H9 (cell line): ENCODE data around the gene FARP2. TPM values are rescaled to one million over a fixed set of nuclear protein-coding genes. Genes with fewer than 3 reads are reported as not detected.

Experiments used
- DNase-seq: peaks from one replicate; pipeline ENCODE4 v3.0.0-alpha.2; 2017
- H2AFZ ChIP-seq: one replicate; pipeline ENCODE4 v1.6.1; 2013; ENCODE audit warnings: mild to moderate bottlenecking, low read length, control low read depth, moderate library complexity
- H2AK5ac ChIP-seq: 2 replicates; pipeline ENCODE4 v1.6.1; 2013; ENCODE audit warnings: low read length, control low read depth, mixed read lengths; ENCODE audit not compliant: insufficient read length
- H2BK120ac ChIP-seq: one replicate; pipeline ENCODE4 v1.6.1; 2013; ENCODE audit warnings: low read depth, mild to moderate bottlenecking, low read length, control low read depth, inconsistent platforms; ENCODE audit not compliant: poor library complexity, severe bottlenecking
- H2BK12ac ChIP-seq: 2 replicates; pipeline ENCODE4 v1.6.1; 2013; ENCODE audit warnings: low read length, control low read depth, mixed read lengths, low read depth; ENCODE audit not compliant: insufficient read length
- H2BK15ac ChIP-seq: 2 replicates; pipeline ENCODE4 v1.6.1; 2013; ENCODE audit warnings: low read depth, low read length, control low read depth
- H2BK20ac ChIP-seq: one replicate; pipeline ENCODE4 v1.6.1; 2013; ENCODE audit warnings: low read depth, mild to moderate bottlenecking, low read length, control low read depth, inconsistent platforms; ENCODE audit not compliant: poor library complexity, severe bottlenecking
- H2BK5ac ChIP-seq: 2 replicates; pipeline ENCODE4 v1.6.1; 2013; ENCODE audit warnings: low read length, control low read depth, mixed read lengths; ENCODE audit not compliant: insufficient read length
- H3K14ac ChIP-seq: 2 replicates; pipeline ENCODE4 v1.6.1; 2013; ENCODE audit warnings: low read length, control low read depth; ENCODE audit not compliant: insufficient read depth
- H3K18ac ChIP-seq: 2 replicates; pipeline ENCODE4 v1.6.1; 2013; ENCODE audit warnings: low read depth, mild to moderate bottlenecking, mixed read lengths, low read length, control low read depth; ENCODE audit not compliant: insufficient read length
- H3K23ac ChIP-seq: 2 replicates; pipeline ENCODE4 v1.6.1; 2013; ENCODE audit warnings: low read length, control low read depth, mixed read lengths, low read depth; ENCODE audit not compliant: insufficient read length
- H3K23me2 ChIP-seq: 2 replicates; pipeline ENCODE4 v1.6.1; 2013; ENCODE audit warnings: low read depth, mild to moderate bottlenecking, mixed read lengths, low read length, control low read depth; ENCODE audit not compliant: insufficient read length, poor library complexity, severe bottlenecking
- H3K27ac ChIP-seq: 2 replicates; pipeline ENCODE4 v1.5.1; 2013; ENCODE audit warnings: low read length, control low read depth, mixed read lengths, low read depth; ENCODE audit not compliant: insufficient read length
- H3K27me3 ChIP-seq: 2 replicates; pipeline ENCODE4 v1.6.1; 2013; ENCODE audit warnings: low read length, control low read depth, inconsistent platforms; ENCODE audit not compliant: insufficient read depth
- H3K4ac ChIP-seq: 2 replicates; pipeline ENCODE4 v1.6.1; 2013; ENCODE audit warnings: low read depth, mild to moderate bottlenecking, control low read depth, inconsistent platforms, low read length, moderate library complexity
- H3K4me1 ChIP-seq: 2 replicates; pipeline ENCODE4 v1.6.1; 2013; ENCODE audit warnings: low read length, control low read depth, inconsistent platforms; ENCODE audit not compliant: insufficient read depth
- H3K4me2 ChIP-seq: 2 replicates; pipeline ENCODE4 v1.6.1; 2013; ENCODE audit warnings: low read length, control low read depth, mixed read lengths; ENCODE audit not compliant: insufficient read length, insufficient read depth
- H3K56ac ChIP-seq: 2 replicates; pipeline ENCODE4 v1.6.1; 2013; ENCODE audit warnings: low read depth, mild to moderate bottlenecking, mixed read lengths, low read length, control low read depth; ENCODE audit not compliant: insufficient read length
- H3K79me1 ChIP-seq: 2 replicates; pipeline ENCODE4 v1.6.1; 2013; ENCODE audit warnings: low read depth, mild to moderate bottlenecking, moderate library complexity, low read length, control low read depth, inconsistent platforms; ENCODE audit not compliant: insufficient read depth, poor library complexity, severe bottlenecking
- H3K79me2 ChIP-seq: 2 replicates; pipeline ENCODE4 v1.6.1; 2013; ENCODE audit warnings: low read length, control low read depth, inconsistent platforms; ENCODE audit not compliant: insufficient read depth
- H3K9ac ChIP-seq: 2 replicates; pipeline ENCODE4 v1.6.1; 2013; ENCODE audit warnings: low read length, control low read depth, mixed read lengths; ENCODE audit not compliant: insufficient read length; ENCODE audit errors: extremely low read depth
- H3K9me3 ChIP-seq: one replicate; pipeline ENCODE4 v1.6.1; 2013; ENCODE audit warnings: low read depth, low read length, inconsistent platforms; ENCODE audit not compliant: control insufficient read depth
- H3T11ph ChIP-seq: one replicate; pipeline ENCODE4 v1.6.1; 2013; ENCODE audit warnings: mild to moderate bottlenecking, low read length, control low read depth, inconsistent platforms
- H4K20me1 ChIP-seq: one replicate; pipeline ENCODE4 v1.6.1; 2013; ENCODE audit not compliant: control insufficient read depth, insufficient read length, insufficient read depth
- H4K5ac ChIP-seq: 2 replicates; pipeline ENCODE4 v1.6.1; 2013; ENCODE audit warnings: low read depth, mild to moderate bottlenecking, mixed read lengths, low read length, control low read depth; ENCODE audit not compliant: insufficient read length
- H4K8ac ChIP-seq: replicated peaks from 2 replicates; pipeline ENCODE4 v1.6.1; 2013; ENCODE audit warnings: low read length, control low read depth, mixed read lengths, low read depth; ENCODE audit not compliant: insufficient read length
- H4K91ac ChIP-seq: 2 replicates; pipeline ENCODE4 v1.6.1; 2013; ENCODE audit warnings: low read depth, mild to moderate bottlenecking, moderate library complexity, mixed read lengths, low read length, control low read depth; ENCODE audit not compliant: insufficient read length
- H3K27ac Mint-ChIP-seq, 3 experiments: 2 replicates in 2 of 3; 3 replicates in 1 of 3; pipeline ENCODE4 v1.8.0; 2020 to 2021; ENCODE audit warnings: mixed read lengths in 3 of 3, mild to moderate bottlenecking in 1 of 3, moderate library complexity in 1 of 3
- H3K27me3 Mint-ChIP-seq: 2 replicates; pipeline ENCODE4 v1.8.0; 2021; ENCODE audit warnings: low read depth, mild to moderate bottlenecking, moderate library complexity, mixed read lengths
- H3K36me3 Mint-ChIP-seq, 3 experiments: 2 replicates in 2 of 3; 3 replicates in 1 of 3; pipeline ENCODE4 v1.8.0; 2020 to 2021; ENCODE audit warnings: low read depth in 3 of 3, mixed read lengths in 3 of 3; ENCODE audit not compliant: insufficient read depth in 1 of 3
- H3K4me1 Mint-ChIP-seq, 2 experiments: 2 replicates each; pipeline ENCODE4 v1.8.0; 2020; ENCODE audit warnings: mixed read lengths in 2 of 2
- H3K4me3 Mint-ChIP-seq, 2 experiments: 2 replicates in 1 of 2; 3 replicates in 1 of 2; pipeline ENCODE4 v1.8.0; 2020 to 2021; ENCODE audit warnings: mild to moderate bottlenecking in 2 of 2, mixed read lengths in 2 of 2, moderate library complexity in 1 of 2
- H3K9me3 Mint-ChIP-seq, 2 experiments: 2 replicates in 1 of 2; 3 replicates in 1 of 2; pipeline ENCODE4 v1.8.0; 2020; ENCODE audit warnings: mild to moderate bottlenecking in 2 of 2, mixed read lengths in 2 of 2, moderate library complexity in 1 of 2
- WGBS: extraction: QIAGEN DNeasy Blood & Tissue Kit; methylation state at CpG from one replicate; pipeline ENCODE4 v1.1.7; 2013; ENCODE audit warnings: missing lambda C conversion rate, low lambda C conversion rate, mixed read lengths; ENCODE audit not compliant: insufficient read length; ENCODE audit errors: extremely low coverage; 5-methylcytosine and 5-hydroxymethylcytosine counted together
- total RNA-seq: library from RNA; stranded (reverse); gene quantifications from 2 replicates; pipeline ENCODE4 v1.2.1, GENCODE V29; 2021
- TF ChIP-seq, protein P1 (sequence below): fragments of 200-600 bp; sonication (generic); conservative IDR thresholded peaks from 3 replicates; pipeline ENCODE4 v1.8.0; 2021; ENCODE audit warnings: antibody characterized with exemption, mild to moderate bottlenecking

Gene FARP2
- total RNA-seq, 1 experiment from 2014 or later, result 33.9 TPM

- peaks cover 8 to 10% (median 10%) of the 10 kb centered on the region in 3 experiments; a peak in 6 of 7 replicates for H3K36me3 Mint-ChIP-seq
- Histone ChIP-seq H3K4ac (no peak overlapping the region), H2AK5ac (no peak overlapping the region), H3K9ac (no peak overlapping the region), H2BK120ac (no peak overlapping the region), H4K5ac (no peak overlapping the region), H3K9me3 (no peaks in the 10 kb centered on the region), H2BK15ac (no peak overlapping the region), H2AFZ (no peak overlapping the region), H3K79me1 (peaks cover 2% of the 10 kb centered on the region), H2BK20ac (no peak overlapping the region), H3K14ac (no peak overlapping the region), H4K20me1 (no peaks in the 10 kb centered on the region), H3K27ac (no peak overlapping the region), H3K4me1 (no peaks in the 10 kb centered on the region), H3K18ac (no peak overlapping the region), H3K27me3 (no peaks in the 10 kb centered on the region; the same call in 1 of the 2 replicates), H3K56ac (no peak overlapping the region), H3T11ph (no peak overlapping the region), H4K91ac (no peak overlapping the region), H3K4me2 (no peak overlapping the region), H2BK5ac (no peak overlapping the region), H3K79me2 (no peaks in the 10 kb centered on the region), H3K23ac (no peak overlapping the region), H3K23me2 (no peaks in the 10 kb centered on the region), H4K8ac (no peak overlapping the region), H2BK12ac (no peak overlapping the region)
- DNase-seq, result no peak
- H3K9me3 Mint-ChIP-seq, result no peaks in the 10 kb centered on the region
- peaks cover 12 to 16% of the 10 kb centered on the region in 2 experiments for H3K4me1 Mint-ChIP-seq
- H3K27me3 Mint-ChIP-seq, result no peaks in the 10 kb centered on the region
- no CpG with 5 or more reads among the region's 9 CpGs for whole genome bisulfite sequencing
- TF ChIP-seq, protein P1, sequence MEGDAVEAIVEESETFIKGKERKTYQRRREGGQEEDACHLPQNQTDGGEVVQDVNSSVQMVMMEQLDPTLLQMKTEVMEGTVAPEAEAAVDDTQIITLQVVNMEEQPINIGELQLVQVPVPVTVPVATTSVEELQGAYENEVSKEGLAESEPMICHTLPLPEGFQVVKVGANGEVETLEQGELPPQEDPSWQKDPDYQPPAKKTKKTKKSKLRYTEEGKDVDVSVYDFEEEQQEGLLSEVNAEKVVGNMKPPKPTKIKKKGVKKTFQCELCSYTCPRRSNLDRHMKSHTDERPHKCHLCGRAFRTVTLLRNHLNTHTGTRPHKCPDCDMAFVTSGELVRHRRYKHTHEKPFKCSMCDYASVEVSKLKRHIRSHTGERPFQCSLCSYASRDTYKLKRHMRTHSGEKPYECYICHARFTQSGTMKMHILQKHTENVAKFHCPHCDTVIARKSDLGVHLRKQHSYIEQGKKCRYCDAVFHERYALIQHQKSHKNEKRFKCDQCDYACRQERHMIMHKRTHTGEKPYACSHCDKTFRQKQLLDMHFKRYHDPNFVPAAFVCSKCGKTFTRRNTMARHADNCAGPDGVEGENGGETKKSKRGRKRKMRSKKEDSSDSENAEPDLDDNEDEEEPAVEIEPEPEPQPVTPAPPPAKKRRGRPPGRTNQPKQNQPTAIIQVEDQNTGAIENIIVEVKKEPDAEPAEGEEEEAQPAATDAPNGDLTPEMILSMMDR, result no peak
- H3K27ac Mint-ChIP-seq, result no peak overlapping the region
- H3K4me3 Mint-ChIP-seq, result no peak overlapping the region
These were observed 34.5 kb downstream of the FARP2 start for GRCh38 chr2:241390301-241391206.
